ENCODE measurements around the gene CPA4.

- no peak for TF ChIP-seq CTCF (IDR thresholded peaks at IDR 0.05)
- TF ChIP-seq POLR2A (IDR thresholded peaks at IDR 0.05) = no peak
Observed at GRCh38 chr7:130256704-130257103, 36.3 kb upstream of the CPA4 start.
